GM21825 (cell line): ENCODE measurements around the gene PRLH.

Experiments used
- ATAC-seq: cut with Tn5 transposase; IDR thresholded peaks from one replicate; pipeline ENCODE4 v1.9.1; 2021; ENCODE audit warnings: mild to moderate bottlenecking, moderate library complexity; ENCODE audit not compliant: unreplicated experiment

PRLH gene

GRCh38 chr2:237538901-237539300 lies 27.5 kb upstream of the PRLH start:
- no peak for ATAC-seq

GRCh38 chr2:237539681-237540080 lies 26.7 kb upstream of the PRLH start:
- no peak for ATAC-seq

- no peak for ATAC-seq
Measured at GRCh38 chr2:237540223-237540775, 26.1 kb upstream of the PRLH start.

GRCh38 chr2:237540823-237541222 lies 25.6 kb upstream of the PRLH start:
- no peak for ATAC-seq

- no peak for ATAC-seq
Measured at GRCh38 chr2:237541243-237541642, 25.1 kb upstream of the PRLH start.

GRCh38 chr2:237542001-237542704 lies 24.2 kb upstream of the PRLH start:
- no peak for ATAC-seq

GRCh38 chr2:237546040-237546875 lies 20.1 kb upstream of the PRLH start:
- no peak for ATAC-seq

GRCh38 chr2:237546876-237547395 lies 19.4 kb upstream of the PRLH start:
- no peak for ATAC-seq

- no peak for ATAC-seq
Measured at GRCh38 chr2:237547841-237548416, 18.4 kb upstream of the PRLH start.

GRCh38 chr2:237549216-237549615 lies 17.2 kb upstream of the PRLH start:
- ATAC-seq: no peak

- no peak for ATAC-seq
Measured at GRCh38 chr2:237549643-237550415, 16.5 kb upstream of the PRLH start.

GRCh38 chr2:237551071-237551574 lies 15.3 kb upstream of the PRLH start:
- ATAC-seq: no peak

- no peak for ATAC-seq
Measured at GRCh38 chr2:237552908-237553307, 13.5 kb upstream of the PRLH start.

GRCh38 chr2:237553948-237554347 lies 12.4 kb upstream of the PRLH start:
- ATAC-seq: no peak

- no peak for ATAC-seq
Measured at GRCh38 chr2:237555560-237555959, 10.8 kb upstream of the PRLH start.

GRCh38 chr2:237556773-237557632 lies 9.4 kb upstream of the PRLH start:
- ATAC-seq: peak; percentile 88

- peak; percentile 30 for ATAC-seq
Measured at GRCh38 chr2:237557633-237558015, 8.8 kb upstream of the PRLH start.

GRCh38 chr2:237558961-237559641 lies 7.3 kb upstream of the PRLH start:
- no peak for ATAC-seq

GRCh38 chr2:237561221-237561620 lies 5.2 kb upstream of the PRLH start:
- no peak for ATAC-seq
